NB4 (cell line): ENCODE results near the gene OLIG1.

ENCODE experiments used
- DNase-seq: peaks from one replicate; pipeline ENCODE4 v3.0.0; 2010; ENCODE audit warnings: low read depth
- H3K4me3 ChIP-seq: one replicate; pipeline ENCODE4 v1.5.1; 2011; ENCODE audit warnings: mild to moderate bottlenecking, low read depth, low read length, moderate library complexity
- CTCF ChIP-seq: IDR thresholded peaks from one replicate; pipeline ENCODE4 v1.5.1; 2012; ENCODE audit warnings: low read depth, low read length
- MAX ChIP-seq: IDR thresholded peaks from 2 replicates; pipeline ENCODE4 v1.6.1; 2011; ENCODE audit warnings: low read depth, low read length
- MYC ChIP-seq: IDR thresholded peaks from 2 replicates; pipeline ENCODE4 v1.6.1; 2011; ENCODE audit warnings: low read depth, low read length
- POLR2A ChIP-seq: IDR thresholded peaks from 2 replicates; pipeline ENCODE4 v1.6.1; 2011; ENCODE audit warnings: mild to moderate bottlenecking; ENCODE audit not compliant: insufficient read length; ENCODE audit errors: extremely low read depth

OLIG1 gene

GRCh38 chr21:33108228-33108627 is 38.3 kb downstream of the OLIG1 start:
- DNase-seq, result no peak
- TF ChIP-seq MYC, result no peak
- TF ChIP-seq MAX, result no peak
- no peak for TF ChIP-seq POLR2A
- TF ChIP-seq CTCF, result no peak
- no peak overlapping the region for H3K4me3 ChIP-seq

GRCh38 chr21:33109574-33110339 is 39.8 kb downstream of the OLIG1 start:
- peak; percentile 93 for DNase-seq
- H3K4me3 ChIP-seq, result peak overlapping the region; percentile 33
- no peak for TF ChIP-seq POLR2A
- TF ChIP-seq CTCF, result no peak
- TF ChIP-seq MYC, result no peak
- TF ChIP-seq MAX, result no peak

- H3K4me3 ChIP-seq, result no peak overlapping the region
- TF ChIP-seq CTCF (no peak), MYC (no peak), POLR2A (no peak), MAX (no peak)
- DNase-seq, result no peak
These were observed 40.4 kb downstream of the OLIG1 start for GRCh38 chr21:33110340-33110715.

GRCh38 chr21:33111577-33111976 is 41.6 kb downstream of the OLIG1 start:
- no peak overlapping the region for H3K4me3 ChIP-seq
- no peak for TF ChIP-seq MYC
- no peak for TF ChIP-seq POLR2A
- no peak for TF ChIP-seq MAX
- TF ChIP-seq CTCF, result no peak
- DNase-seq, result no peak

GRCh38 chr21:33112151-33112550 is 42.2 kb downstream of the OLIG1 start:
- TF ChIP-seq MYC, result no peak
- no peak for TF ChIP-seq POLR2A
- no peak for TF ChIP-seq MAX
- TF ChIP-seq CTCF, result no peak
- no peak for DNase-seq
- no peak overlapping the region for H3K4me3 ChIP-seq

- DNase-seq, result no peak
- TF ChIP-seq POLR2A (no peak), MYC (no peak), CTCF (no peak), MAX (no peak)
- no peak overlapping the region for H3K4me3 ChIP-seq
These were observed 42.7 kb downstream of the OLIG1 start for GRCh38 chr21:33112681-33113080.
